DMS53 (cell line): ENCODE data around the gene WWOX.

Experiments used
- DNase-seq: peaks from one replicate; lab custom pipeline; 2025; lab: John Stamatoyannopoulos, UW

The WWOX gene

GRCh38 chr16:78655331-78656113 is 556.1 kb downstream of the WWOX start:
- DNase-seq = no peak

GRCh38 chr16:78656887-78657286 is 557.4 kb downstream of the WWOX start:
- no peak for DNase-seq

- DNase-seq = no peak
Measured at GRCh38 chr16:78659216-78659615, 559.8 kb downstream of the WWOX start.

GRCh38 chr16:78659668-78660217 is 560.3 kb downstream of the WWOX start:
- peak; percentile 1 for DNase-seq

- DNase-seq = no peak
Measured at GRCh38 chr16:78660795-78661194, 561.3 kb downstream of the WWOX start.

- DNase-seq = no peak
Measured at GRCh38 chr16:78663690-78664089, 564.2 kb downstream of the WWOX start.

GRCh38 chr16:78664811-78665772 is 565.6 kb downstream of the WWOX start:
- no peak for DNase-seq

- DNase-seq = no peak
Measured at GRCh38 chr16:78666318-78666717, 566.9 kb downstream of the WWOX start.

- DNase-seq = no peak
Measured at GRCh38 chr16:78667675-78668074, 568.2 kb downstream of the WWOX start.

- no peak for DNase-seq
Measured at GRCh38 chr16:78668393-78668792, 568.9 kb downstream of the WWOX start.

GRCh38 chr16:78669994-78670393 is 570.5 kb downstream of the WWOX start:
- no peak for DNase-seq

- no peak for DNase-seq
Measured at GRCh38 chr16:78672779-78673556, 573.5 kb downstream of the WWOX start.

- DNase-seq = no peak
Measured at GRCh38 chr16:78673884-78674283, 574.4 kb downstream of the WWOX start.

- DNase-seq = peak; percentile 85
Measured at GRCh38 chr16:78675312-78675711, 575.9 kb downstream of the WWOX start.

- no peak for DNase-seq
Measured at GRCh38 chr16:78675951-78676792, 576.7 kb downstream of the WWOX start.

- DNase-seq = no peak
Measured at GRCh38 chr16:78677181-78677731, 577.8 kb downstream of the WWOX start.

GRCh38 chr16:78679546-78679945 is 580.1 kb downstream of the WWOX start:
- DNase-seq = no peak

- no peak for DNase-seq
Measured at GRCh38 chr16:78681743-78682142, 582.3 kb downstream of the WWOX start.

- DNase-seq = no peak
Measured at GRCh38 chr16:78684030-78684611, 584.7 kb downstream of the WWOX start.
